RPMI8226 (cell line): ENCODE results near the gene BAZ2B.
A peak's percentile ranks its signal among the peaks of the same experiment; 100 is the strongest.
"Not testable (repeated sequence)": the region's sequence is repeated elsewhere in the genome, so short reads cannot be mapped to it uniquely, and the experiment has no call there.

Experiments used
- DNase-seq: peaks from one replicate; pipeline ENCODE4 v3.0.0-alpha.2; 2015

BAZ2B gene

GRCh38 chr2:159573294-159573693 lies 43.1 kb downstream of the BAZ2B start:
- DNase-seq, result no peak

- DNase-seq, result no peak
Observed at GRCh38 chr2:159572459-159572858, 43.9 kb downstream of the BAZ2B start.

- no peak for DNase-seq
Observed at GRCh38 chr2:159571540-159572260, 44.6 kb downstream of the BAZ2B start.

GRCh38 chr2:159564081-159564480 lies 52.3 kb downstream of the BAZ2B start:
- no peak for DNase-seq

- no peak for DNase-seq
Observed at GRCh38 chr2:159562248-159562647, 54.1 kb downstream of the BAZ2B start.

DNA sequence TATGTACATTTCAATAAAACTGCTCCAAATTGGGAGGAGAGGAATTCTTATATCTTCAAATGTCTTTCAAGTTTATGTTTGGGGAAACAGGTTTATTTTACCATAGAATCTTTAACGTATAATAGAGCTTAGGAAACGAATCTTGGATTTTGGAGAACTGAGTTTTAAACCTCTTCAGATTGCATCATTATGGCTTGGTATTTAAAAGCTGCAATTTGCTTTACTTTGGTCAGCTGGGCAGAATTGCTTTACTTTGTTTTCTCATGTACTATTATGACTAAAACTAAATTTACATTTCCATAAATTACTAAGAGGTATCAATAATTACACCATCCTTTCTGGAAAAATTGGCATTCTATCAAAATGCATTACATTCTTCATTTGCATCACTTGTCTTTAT lies 54.6 kb downstream of the BAZ2B start:
- DNase-seq, result no peak

GRCh38 chr2:159561242-159561641 lies 55.1 kb downstream of the BAZ2B start:
- DNase-seq, result no peak

GRCh38 chr2:159559034-159559433 lies 57.3 kb downstream of the BAZ2B start:
- DNase-seq, result no peak

DNA sequence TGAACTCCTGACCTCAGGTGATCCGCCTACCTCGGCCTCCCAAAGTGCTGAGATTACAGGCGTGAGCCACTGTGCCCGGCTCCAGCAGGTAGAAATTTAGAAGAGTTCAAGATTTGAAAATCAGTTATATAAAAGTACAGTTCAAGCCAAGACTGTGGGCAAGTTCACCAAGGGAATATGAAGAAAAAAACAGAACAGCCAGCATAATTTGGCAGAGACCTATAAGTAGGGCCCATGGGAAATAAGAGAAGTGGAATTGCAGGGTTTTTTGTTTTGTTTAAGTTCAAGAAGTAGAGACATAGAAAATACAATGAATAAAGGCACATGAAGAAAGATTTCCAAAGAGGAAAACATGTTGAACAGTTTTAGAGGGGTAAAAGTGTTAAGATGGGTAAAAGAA lies 57.9 kb downstream of the BAZ2B start:
- DNase-seq, result no peak

GRCh38 chr2:159557437-159558034 lies 58.8 kb downstream of the BAZ2B start:
- DNase-seq, result peak; percentile 13

- DNase-seq, result no peak
Observed at GRCh38 chr2:159555651-159556392, 60.5 kb downstream of the BAZ2B start.

DNA sequence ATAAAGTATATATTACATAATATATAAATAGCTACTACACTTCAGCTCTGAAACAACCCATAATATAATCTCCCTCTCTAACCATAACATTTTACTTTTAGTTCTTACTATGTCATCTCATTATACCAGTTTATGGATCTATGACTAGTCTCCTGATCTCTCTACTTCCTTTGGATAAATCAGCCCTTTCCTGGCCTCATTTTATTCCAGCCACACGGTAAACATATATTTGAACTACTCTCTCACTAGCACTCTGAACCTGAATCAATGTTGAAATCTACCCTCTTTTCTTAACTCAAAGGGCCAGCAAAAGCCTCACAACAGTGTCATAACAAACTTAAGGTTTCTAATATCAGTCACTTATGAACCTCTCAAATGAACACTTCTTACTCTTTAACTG lies 62.6 kb downstream of the BAZ2B start:
- no peak for DNase-seq

- DNase-seq, result no peak
Observed at GRCh38 chr2:159551806-159552205, 64.5 kb downstream of the BAZ2B start.

DNA sequence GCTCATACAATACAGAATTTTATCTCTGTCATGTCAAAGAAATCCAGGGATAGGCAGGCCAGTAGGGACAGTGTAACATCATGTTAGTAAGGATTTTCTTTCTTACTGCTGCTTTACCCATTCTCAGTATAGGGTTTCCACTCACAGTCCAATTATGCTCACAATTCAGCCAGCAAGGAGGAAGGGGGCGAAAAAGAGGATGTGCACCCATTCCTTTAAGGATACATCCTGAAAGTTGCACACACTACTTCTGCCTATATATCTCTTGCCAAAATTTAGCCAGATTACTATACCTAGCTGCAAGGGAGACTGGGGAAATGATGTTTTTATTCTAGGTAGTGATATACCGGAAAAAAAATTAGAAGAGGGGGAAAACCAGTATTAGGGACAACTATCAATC lies 66.1 kb downstream of the BAZ2B start:
- no peak for DNase-seq

GRCh38 chr2:159549234-159549633 lies 67.1 kb downstream of the BAZ2B start:
- no peak for DNase-seq

DNA sequence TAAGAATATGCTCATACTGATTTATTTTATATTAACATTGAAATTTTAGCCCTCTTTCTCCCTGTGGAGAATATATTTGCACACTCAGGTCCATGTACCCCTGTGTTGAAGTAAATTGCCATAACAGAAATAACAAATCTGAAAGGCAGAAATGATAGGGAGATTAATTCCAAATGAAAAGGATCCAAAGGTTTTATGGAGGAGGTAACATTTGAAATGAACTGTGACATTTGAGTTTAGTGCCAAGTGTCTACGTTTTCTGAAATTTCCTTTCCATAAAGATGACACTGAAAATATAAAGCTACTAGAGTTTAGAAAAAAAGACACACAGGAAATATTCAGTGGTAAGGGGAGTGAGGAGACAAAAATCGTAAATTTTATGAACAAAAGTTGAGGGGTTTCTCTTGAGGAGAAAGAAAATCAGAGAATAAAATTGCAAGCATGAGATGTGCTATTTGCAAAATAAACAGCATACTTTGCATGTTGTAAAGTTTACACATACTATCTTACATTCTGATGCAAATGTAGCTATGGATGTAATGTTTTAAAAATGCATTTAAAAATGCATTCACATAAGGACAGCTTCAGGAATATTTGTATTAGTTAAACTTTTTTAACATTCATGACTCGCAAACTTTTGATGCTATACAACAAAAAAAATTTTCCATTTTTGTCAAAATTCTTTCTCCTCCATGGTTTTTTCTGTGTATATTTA lies 69.5 kb downstream of the BAZ2B start:
- no peak for DNase-seq

DNA sequence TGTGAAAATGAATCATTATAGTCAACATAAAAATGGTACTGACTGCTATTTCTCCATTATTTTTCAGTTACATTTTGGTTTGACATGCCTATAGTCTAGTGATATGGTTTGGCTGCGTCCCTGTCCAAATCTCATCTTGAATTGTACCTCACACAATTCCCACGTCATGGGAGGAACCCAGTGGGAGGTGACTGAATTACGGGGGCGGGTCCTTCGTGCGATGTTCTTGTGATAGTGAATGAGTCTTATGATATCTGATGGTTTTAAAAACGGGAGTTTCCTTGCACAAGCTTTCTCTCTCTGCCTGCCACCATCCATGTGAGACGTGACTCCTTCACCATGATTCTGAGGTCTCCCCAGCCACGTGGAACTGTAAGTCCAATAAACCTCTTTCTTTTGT lies 70.3 kb downstream of the BAZ2B start:
- DNase-seq, result no peak

GRCh38 chr2:159545085-159545484 lies 71.3 kb downstream of the BAZ2B start:
- DNase-seq, result no peak

DNA sequence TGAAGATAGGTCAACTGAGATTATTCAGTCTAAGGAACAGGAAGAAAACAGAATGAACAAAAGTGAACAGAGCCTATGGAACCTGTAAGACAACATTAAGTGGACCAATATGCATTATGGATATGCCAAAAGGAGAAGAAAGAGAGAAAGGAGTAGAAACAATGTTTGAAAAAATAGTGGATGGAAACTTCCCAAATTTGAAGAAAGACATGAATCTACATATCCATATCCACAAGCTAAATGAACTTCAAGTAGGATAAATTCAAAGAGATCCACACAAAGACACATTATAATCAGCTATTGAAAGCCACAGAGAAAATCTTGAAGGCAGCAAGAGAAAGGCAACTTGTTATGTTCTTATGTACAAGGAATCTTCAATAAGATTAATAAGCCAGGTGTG lies 74.2 kb downstream of the BAZ2B start:
- no peak for DNase-seq

GRCh38 chr2:159539701-159540100 lies 76.6 kb downstream of the BAZ2B start:
- DNase-seq, result no peak

DNA sequence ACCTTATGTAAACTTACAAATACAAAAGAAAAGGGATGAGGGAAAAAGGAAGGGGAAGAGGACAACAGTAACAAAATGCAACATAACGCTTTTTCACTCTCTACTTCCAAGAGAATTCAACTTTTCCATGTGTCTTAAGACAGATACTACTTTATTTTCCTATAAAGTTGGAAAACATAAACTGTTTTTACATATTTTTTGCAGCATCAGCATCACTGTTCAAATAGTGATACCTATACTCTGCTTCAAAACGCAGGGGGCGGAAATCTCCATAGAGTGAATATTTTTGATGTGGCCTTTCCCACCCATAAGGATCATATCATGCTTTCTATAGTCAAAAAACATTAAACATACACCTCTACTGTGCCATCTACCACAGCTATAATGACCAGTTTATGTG lies 77.5 kb downstream of the BAZ2B start:
- no peak for DNase-seq

GRCh38 chr2:159535261-159535660 lies 81.1 kb downstream of the BAZ2B start:
- not testable (repeated sequence) for DNase-seq

DNA sequence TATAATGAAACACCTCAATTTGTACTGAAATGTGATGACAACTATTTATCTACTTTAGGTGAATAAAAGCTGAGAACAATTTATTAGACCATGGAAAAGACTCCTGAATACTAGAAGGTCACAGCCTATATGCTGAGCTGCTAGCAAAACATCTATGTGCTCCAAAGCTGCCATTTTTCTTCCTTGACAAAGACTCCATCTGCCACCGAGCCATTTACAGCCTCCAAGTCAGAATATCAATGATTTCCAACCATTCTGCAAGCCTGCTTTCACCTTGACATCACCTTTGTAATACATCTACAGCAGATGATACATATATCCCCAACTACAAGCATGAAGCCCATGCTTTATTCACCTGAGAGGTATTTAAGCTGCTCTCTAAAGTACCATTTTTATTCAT lies 84.9 kb downstream of the BAZ2B start:
- DNase-seq, result no peak

DNA sequence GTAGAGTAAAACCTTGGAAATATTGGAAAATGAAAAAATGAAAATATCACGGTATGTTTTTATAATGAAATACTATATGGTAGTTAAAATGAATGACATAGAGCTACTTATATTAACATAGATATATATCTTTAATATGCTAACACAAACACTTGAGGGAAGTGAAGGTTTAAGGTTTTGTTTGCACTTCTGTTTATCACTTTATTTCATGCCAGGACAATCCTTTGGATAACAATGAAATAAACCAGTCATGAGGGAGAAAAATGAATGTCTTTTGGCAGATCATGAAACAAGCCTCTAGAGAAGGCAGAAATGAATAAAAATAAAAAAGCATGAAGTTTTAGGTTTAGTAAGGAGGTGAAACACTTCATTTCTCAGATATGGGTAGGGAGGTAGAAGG lies 89.9 kb downstream of the BAZ2B start:
- DNase-seq, result no peak
